ENCODE data around the gene ARHGDIG. TPM values are rescaled to one million over a fixed set of nuclear protein-coding genes. Genes with fewer than 3 reads are reported as not detected.

ARHGDIG gene
- total RNA-seq, 1 experiment from 2014 or later: 3.1 TPM

GRCh38 chr16:273547-274421 lies 6.6 kb upstream of the ARHGDIG start:
- DNase-seq: peak; percentile 68
- Histone ChIP-seq H2AFZ (ENCODE audit: low read length) (no peak overlapping the region), H3K27ac (ENCODE audit: low read length) (no peak overlapping the region), H3K9ac (ENCODE audit: low read length) (no peak overlapping the region), H3K4me2 (ENCODE audit: low read depth, low read length, poor library complexity, severe bottlenecking) (peak overlapping the region; percentile 60), H3K4me3 (ENCODE audit: low read length) (peak overlapping the region; percentile 44; the same call in 1 of the 2 replicates), H3K79me2 (ENCODE audit: low read length) (no peaks in the 10 kb centered on the region), H4K20me1 (ENCODE audit: insufficient read depth, low read depth, low read length) (no peaks in the 10 kb centered on the region), H3K9me2 (replicated peaks; ENCODE audit: insufficient read depth, low read length) (no peaks in the 10 kb centered on the region), H3K27me3 (ENCODE audit: low read length) (no peaks in the 10 kb centered on the region), H3K4me1 (ENCODE audit: low read length) (peaks cover 6% of the 10 kb centered on the region), H3K9me3 (ENCODE audit: low read length) (no peaks in the 10 kb centered on the region), H3K36me3 (ENCODE audit: insufficient read depth, low read length) (no peaks in the 10 kb centered on the region)

- H3K27me3 ChIP-seq (ENCODE audit: low read length): no peaks in the 10 kb centered on the region
Observed at GRCh38 chr16:275041-275641, 5.2 kb upstream of the ARHGDIG start.

GRCh38 chr16:275786-276232 lies 4.6 kb upstream of the ARHGDIG start, which contains the start of gene RGS11:
TSS of gene RGS11 (minus strand) at chr16:275944. CDS start at chr16:275911, 33 bp downstream.
- H3K27ac ChIP-seq (ENCODE audit: low read length): no peak within 1 kb of the TSS
- no peaks in the 10 kb centered on the region for H3K79me2 ChIP-seq (ENCODE audit: low read length)
- no peaks in the 10 kb centered on the region for H4K20me1 ChIP-seq (ENCODE audit: insufficient read depth, low read depth, low read length)
- H2AFZ ChIP-seq (ENCODE audit: low read length): no peak within 1 kb of the TSS
- H3K4me1 ChIP-seq (ENCODE audit: low read length): peaks cover 6% of the 10 kb centered on the region
- H3K4me2 ChIP-seq (ENCODE audit: low read depth, low read length, poor library complexity, severe bottlenecking): no peak within 1 kb of the TSS
- DNase-seq: no peak
- no peak within 1 kb of the TSS for H3K4me3 ChIP-seq (ENCODE audit: low read length)
- no peaks in the 10 kb centered on the region for H3K27me3 ChIP-seq (ENCODE audit: low read length)
- H3K9me2 ChIP-seq (replicated peaks; ENCODE audit: insufficient read depth, low read length): no peaks in the 10 kb centered on the region
- H3K9me3 ChIP-seq (ENCODE audit: low read length): no peaks in the 10 kb centered on the region
- H3K9ac ChIP-seq (ENCODE audit: low read length): no peak within 1 kb of the TSS
- no peaks in the 10 kb centered on the region for H3K36me3 ChIP-seq (ENCODE audit: insufficient read depth, low read length)

More at GRCh38 chr16:275041-275641, 5.2 kb upstream of the ARHGDIG start:
- H3K79me2 ChIP-seq (ENCODE audit: low read length): no peaks in the 10 kb centered on the region
- no peaks in the 10 kb centered on the region for H3K36me3 ChIP-seq (ENCODE audit: insufficient read depth, low read length)
- H3K4me2 ChIP-seq (ENCODE audit: low read depth, low read length, poor library complexity, severe bottlenecking): no peak overlapping the region
- no peaks in the 10 kb centered on the region for H3K9me2 ChIP-seq (replicated peaks; ENCODE audit: insufficient read depth, low read length)
- no peak overlapping the region for H3K9ac ChIP-seq (ENCODE audit: low read length)
- H3K4me1 ChIP-seq (ENCODE audit: low read length): peaks cover 6% of the 10 kb centered on the region
- no peaks in the 10 kb centered on the region for H3K9me3 ChIP-seq (ENCODE audit: low read length)
- no peak for DNase-seq
- H3K27ac ChIP-seq (ENCODE audit: low read length): no peak overlapping the region
- no peaks in the 10 kb centered on the region for H4K20me1 ChIP-seq (ENCODE audit: insufficient read depth, low read depth, low read length)
- H3K4me3 ChIP-seq (ENCODE audit: low read length): no peak overlapping the region
- H2AFZ ChIP-seq (ENCODE audit: low read length): no peak overlapping the region

- Histone ChIP-seq H3K9me2 (replicated peaks; ENCODE audit: insufficient read depth, low read length) (no peaks in the 10 kb centered on the region), H3K4me3 (ENCODE audit: low read length) (no peak overlapping the region)
Observed at GRCh38 chr16:276426-277077, 3.8 kb upstream of the ARHGDIG start.

GRCh38 chr16:278863-279366 lies 1.5 kb upstream of the ARHGDIG start:
- DNase-seq: peak; percentile 75

More at GRCh38 chr16:276426-277077, 3.8 kb upstream of the ARHGDIG start:
- H3K79me2 ChIP-seq (ENCODE audit: low read length): no peaks in the 10 kb centered on the region
- H3K27ac ChIP-seq (ENCODE audit: low read length): no peak overlapping the region
- H3K27me3 ChIP-seq (ENCODE audit: low read length): no peaks in the 10 kb centered on the region
- no peak overlapping the region for H3K4me2 ChIP-seq (ENCODE audit: low read depth, low read length, poor library complexity, severe bottlenecking)
- H3K9ac ChIP-seq (ENCODE audit: low read length): no peak overlapping the region
- H4K20me1 ChIP-seq (ENCODE audit: insufficient read depth, low read depth, low read length): no peaks in the 10 kb centered on the region
- no peaks in the 10 kb centered on the region for H3K9me3 ChIP-seq (ENCODE audit: low read length)
- no peak for DNase-seq
- no peak overlapping the region for H2AFZ ChIP-seq (ENCODE audit: low read length)
- peaks cover 6% of the 10 kb centered on the region for H3K4me1 ChIP-seq (ENCODE audit: low read length)
- H3K36me3 ChIP-seq (ENCODE audit: insufficient read depth, low read length): no peaks in the 10 kb centered on the region

GRCh38 chr16:279531-279930 lies 860 bp upstream of the ARHGDIG start:
- no peak overlapping the region for H3K9ac ChIP-seq (ENCODE audit: low read length)
- no peak overlapping the region for H3K27ac ChIP-seq (ENCODE audit: low read length)
- no peak for DNase-seq
- H3K79me2 ChIP-seq (ENCODE audit: low read length): no peaks in the 10 kb centered on the region
- no peaks in the 10 kb centered on the region for H3K4me1 ChIP-seq (ENCODE audit: low read length)
- H3K4me3 ChIP-seq (ENCODE audit: low read length): no peak overlapping the region
- no peaks in the 10 kb centered on the region for H3K27me3 ChIP-seq (ENCODE audit: low read length)
- H3K36me3 ChIP-seq (ENCODE audit: insufficient read depth, low read length): no peaks in the 10 kb centered on the region
- H3K9me3 ChIP-seq (ENCODE audit: low read length): no peaks in the 10 kb centered on the region
- no peaks in the 10 kb centered on the region for H3K9me2 ChIP-seq (replicated peaks; ENCODE audit: insufficient read depth, low read length)
- H2AFZ ChIP-seq (ENCODE audit: low read length): no peak overlapping the region
- no peaks in the 10 kb centered on the region for H4K20me1 ChIP-seq (ENCODE audit: insufficient read depth, low read depth, low read length)
- H3K4me2 ChIP-seq (ENCODE audit: low read depth, low read length, poor library complexity, severe bottlenecking): no peak overlapping the region

More at GRCh38 chr16:278863-279366, 1.5 kb upstream of the ARHGDIG start:
- Histone ChIP-seq H3K79me2 (ENCODE audit: low read length) (no peaks in the 10 kb centered on the region), H3K4me2 (ENCODE audit: low read depth, low read length, poor library complexity, severe bottlenecking) (no peak overlapping the region), H3K27me3 (ENCODE audit: low read length) (no peaks in the 10 kb centered on the region), H3K4me3 (ENCODE audit: low read length) (no peak overlapping the region), H3K36me3 (ENCODE audit: insufficient read depth, low read length) (no peaks in the 10 kb centered on the region), H4K20me1 (ENCODE audit: insufficient read depth, low read depth, low read length) (no peaks in the 10 kb centered on the region), H2AFZ (ENCODE audit: low read length) (no peak overlapping the region), H3K9me2 (replicated peaks; ENCODE audit: insufficient read depth, low read length) (no peaks in the 10 kb centered on the region), H3K27ac (ENCODE audit: low read length) (no peak overlapping the region), H3K9me3 (ENCODE audit: low read length) (no peaks in the 10 kb centered on the region), H3K9ac (ENCODE audit: low read length) (no peak overlapping the region), H3K4me1 (ENCODE audit: low read length) (no peaks in the 10 kb centered on the region)

GRCh38 chr16:280005-280460 lies 358 bp upstream of the ARHGDIG start:
- H3K9ac ChIP-seq (ENCODE audit: low read length): no peak overlapping the region
- no peak overlapping the region for H3K4me2 ChIP-seq (ENCODE audit: low read depth, low read length, poor library complexity, severe bottlenecking)

More at GRCh38 chr16:280005-280460, 358 bp upstream of the ARHGDIG start:
- Histone ChIP-seq H2AFZ (ENCODE audit: low read length) (no peak overlapping the region), H3K9me2 (replicated peaks; ENCODE audit: insufficient read depth, low read length) (no peaks in the 10 kb centered on the region), H3K4me1 (ENCODE audit: low read length) (no peaks in the 10 kb centered on the region), H3K4me3 (ENCODE audit: low read length) (no peak overlapping the region), H3K27me3 (ENCODE audit: low read length) (no peaks in the 10 kb centered on the region), H3K27ac (ENCODE audit: low read length) (no peak overlapping the region), H3K36me3 (ENCODE audit: insufficient read depth, low read length) (no peaks in the 10 kb centered on the region), H3K9me3 (ENCODE audit: low read length) (no peaks in the 10 kb centered on the region), H3K79me2 (ENCODE audit: low read length) (no peaks in the 10 kb centered on the region), H4K20me1 (ENCODE audit: insufficient read depth, low read depth, low read length) (no peaks in the 10 kb centered on the region)
- no peak for DNase-seq
